GM18951 (cell line): ENCODE measurements around the gene CDCA4.

Experiments
- POLR2A ChIP-seq: IDR thresholded peaks from 4 replicates; pipeline ENCODE4 v1.6.1; 2011; ENCODE audit warnings: mild to moderate bottlenecking; ENCODE audit not compliant: insufficient read length, insufficient read depth; ENCODE audit errors: extremely low read depth
- in situ Hi-C: fragments of 300-500 bp; cut with MboI; formaldehyde crosslinking; loops from one replicate; pipeline ENCODE4 v1.12.0; 2022; ENCODE audit warnings: low sequenced_read_pairs, mixed read lengths, inconsistent platforms; ENCODE audit not compliant: unreplicated experiment

CDCA4 gene

DNA sequence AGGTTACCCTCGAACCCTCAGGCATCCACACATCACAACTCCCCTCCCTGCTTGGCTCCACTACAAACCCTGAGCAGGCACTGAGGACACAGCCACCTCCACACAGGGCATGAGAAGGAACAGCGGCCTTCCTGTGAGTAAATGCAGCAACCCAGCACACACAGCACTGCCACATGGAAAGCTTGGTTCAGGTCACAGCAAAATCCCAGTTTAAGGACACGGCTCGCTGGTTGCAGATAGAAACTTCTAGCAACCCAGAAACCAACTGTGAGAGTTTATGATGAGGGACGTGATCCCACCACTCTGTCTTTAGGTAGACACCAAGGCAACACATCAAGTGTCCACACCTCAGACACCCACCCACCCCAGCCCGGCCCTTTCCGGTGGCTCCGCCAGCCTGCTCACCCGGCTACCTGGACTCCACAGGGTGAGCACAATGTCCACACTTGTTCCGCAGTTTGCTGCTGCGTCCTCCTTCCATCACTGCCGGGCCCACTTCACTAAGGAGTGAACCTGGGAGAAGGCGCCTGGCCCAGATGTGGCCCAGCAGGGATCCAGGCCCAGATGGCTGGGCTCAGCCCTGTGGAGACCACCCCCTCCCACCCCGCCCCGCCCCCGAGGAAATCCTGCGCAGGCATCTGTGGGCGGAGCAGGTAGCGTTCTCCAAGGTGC lies 13.2 kb downstream of the CDCA4 start:
- in situ Hi-C loops = no loop called here
- TF ChIP-seq POLR2A = peak; percentile 16

DNA sequence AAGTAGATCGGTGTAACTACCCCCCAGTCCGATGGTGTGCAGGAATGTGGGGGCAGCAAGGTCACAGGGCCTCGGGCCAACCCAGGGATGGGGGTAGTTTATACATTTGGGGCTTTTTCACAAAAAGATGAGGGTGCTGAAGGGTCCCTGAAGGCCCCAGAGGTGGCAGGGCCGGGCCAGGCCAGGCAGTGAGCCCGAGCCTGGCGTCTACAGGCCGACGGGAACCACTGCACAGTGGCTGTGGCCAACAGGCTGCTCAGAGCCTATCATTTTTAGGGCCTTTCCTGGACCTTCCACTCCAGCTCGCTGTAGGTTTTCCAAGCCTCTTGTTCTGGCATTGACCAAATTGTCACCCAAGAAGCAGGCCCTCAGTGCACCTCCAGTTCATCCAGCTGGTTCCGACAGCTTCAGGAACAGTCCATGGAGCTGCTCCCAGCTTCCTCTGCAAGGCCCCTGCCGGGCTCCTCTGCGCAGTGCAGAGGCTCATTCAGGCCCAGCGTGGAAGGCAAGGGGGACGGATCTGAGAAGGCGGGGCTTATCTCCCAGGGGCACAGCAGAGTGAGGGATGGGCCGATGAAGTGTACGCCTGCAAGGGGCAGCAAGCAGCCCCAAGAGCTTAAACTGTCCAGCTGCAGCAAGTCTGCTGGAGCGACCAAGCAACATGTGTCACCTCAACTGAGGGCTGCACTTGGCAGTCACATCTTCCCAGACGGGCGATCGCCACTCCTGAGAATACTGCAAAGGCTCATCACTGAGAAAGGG lies 13.9 kb downstream of the CDCA4 start:
- in situ Hi-C loops = no loop called here
- no peak for TF ChIP-seq POLR2A

DNA sequence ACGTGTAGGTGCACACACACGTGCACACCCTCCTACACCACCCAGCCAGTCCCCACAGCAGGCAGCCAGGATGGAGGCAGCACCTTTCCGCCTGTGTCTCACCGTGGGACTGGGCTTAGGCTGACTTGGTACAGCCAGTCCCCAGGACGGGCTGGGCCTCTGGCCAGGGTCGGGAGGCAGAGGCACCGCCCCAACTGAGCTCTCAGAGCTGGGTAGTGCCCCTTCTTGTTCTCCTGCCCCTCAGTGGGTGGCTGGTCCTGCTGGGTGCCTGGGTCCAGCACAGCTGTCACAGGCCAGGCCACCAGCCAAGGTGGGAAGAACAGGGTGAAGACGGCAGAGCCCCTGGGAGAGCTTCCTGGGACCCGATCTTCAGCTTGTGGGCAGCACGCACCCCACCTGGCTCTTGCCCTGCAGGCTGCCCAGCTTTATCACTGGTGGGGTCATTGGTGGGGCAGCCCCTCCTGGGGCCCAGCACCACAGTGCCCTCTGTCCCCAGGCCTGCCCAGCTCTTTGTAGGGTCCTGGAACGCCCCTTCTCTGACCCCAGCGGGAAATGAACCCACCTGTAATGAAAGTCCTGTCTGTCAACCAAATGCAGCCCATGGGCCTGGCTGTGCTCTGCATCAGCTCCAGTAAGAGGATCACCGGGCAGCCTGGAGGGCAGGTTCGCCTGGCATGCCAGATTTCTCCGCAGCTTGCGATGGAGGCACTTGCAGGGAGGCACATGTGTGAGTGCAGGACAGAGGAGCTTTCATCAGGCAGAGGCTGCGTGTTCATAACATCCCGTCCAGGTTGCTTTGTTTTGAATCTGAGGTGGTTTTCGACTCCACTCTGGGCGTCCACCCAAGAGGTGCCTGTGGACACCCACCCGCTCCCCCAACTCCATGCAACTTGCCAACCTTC lies 14.7 kb downstream of the CDCA4 start:
- no peak for TF ChIP-seq POLR2A
- in situ Hi-C loops = no loop called here

DNA sequence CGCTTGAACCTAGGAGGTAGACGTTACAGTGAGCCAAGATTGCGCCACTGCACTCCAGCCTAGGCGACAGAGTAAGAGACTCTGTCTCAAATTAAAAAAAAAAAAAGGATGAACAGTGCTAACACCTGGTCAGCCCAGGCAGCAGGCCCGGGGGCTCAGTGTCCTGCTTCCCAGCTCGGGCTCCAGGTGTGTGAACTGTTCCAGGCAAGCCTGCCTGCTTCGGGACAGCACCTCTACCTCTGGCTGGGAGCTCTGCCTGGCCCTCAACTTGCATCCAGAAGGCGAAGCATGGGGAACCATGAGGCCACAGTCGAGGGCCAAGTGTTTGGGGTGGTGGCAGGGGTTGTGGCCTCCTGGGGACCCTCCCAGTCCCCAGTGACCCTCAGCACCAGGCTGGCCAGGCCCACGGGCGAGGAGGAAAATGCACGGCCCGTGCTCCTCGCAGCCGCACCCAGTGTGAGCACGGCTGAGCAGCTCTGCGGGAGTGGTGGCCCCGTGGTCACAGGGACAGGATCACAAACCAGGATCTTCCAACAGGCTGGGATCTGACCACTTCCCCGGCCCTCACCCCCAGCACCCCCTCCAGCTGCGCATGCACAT lies 15.5 kb downstream of the CDCA4 start:
- in situ Hi-C loops = no loop called here
- TF ChIP-seq POLR2A = no peak

DNA sequence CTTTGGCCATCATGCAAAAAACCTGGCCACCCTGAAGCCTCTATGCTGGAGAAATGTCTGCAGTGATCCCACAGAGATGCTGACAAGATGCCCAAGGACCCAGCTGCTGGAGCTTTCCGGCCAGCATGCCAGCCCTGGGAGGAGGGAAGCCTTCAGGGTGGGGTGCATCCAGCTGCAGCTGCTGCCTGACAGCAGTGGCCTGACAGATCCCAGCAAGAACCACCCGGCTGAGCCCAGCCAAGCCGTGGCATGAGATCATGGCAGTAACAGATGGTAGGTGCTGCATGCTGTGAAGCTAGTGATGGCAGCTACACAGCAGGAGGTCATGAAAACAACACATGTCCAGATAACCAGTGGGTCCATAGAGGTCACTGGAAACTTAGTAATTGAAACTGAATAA lies 21.5 kb downstream of the CDCA4 start:
- in situ Hi-C loops = no loop called here

DNA sequence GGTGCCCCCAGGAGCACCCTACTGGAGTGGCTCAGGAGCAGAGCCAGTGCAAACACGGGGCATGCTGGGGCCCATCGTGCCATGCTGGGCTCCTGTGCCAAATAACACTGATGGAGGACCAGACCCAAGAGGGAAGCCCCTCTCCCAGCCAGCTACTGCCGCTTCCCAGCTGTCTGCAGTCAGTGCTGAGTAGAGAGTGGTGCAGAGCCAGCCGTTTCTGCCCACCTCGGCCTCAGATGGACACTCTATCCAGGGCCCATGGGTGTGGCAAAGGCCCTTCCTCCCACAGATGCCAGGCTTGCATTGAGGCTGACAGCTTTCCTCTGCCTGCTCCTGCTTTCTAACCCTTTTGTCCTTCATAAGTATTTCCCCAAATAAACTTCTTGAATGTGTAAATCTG lies 22.1 kb downstream of the CDCA4 start:
- TF ChIP-seq POLR2A = no peak
- in situ Hi-C loops = no loop called here

More for the DNA sequence above, 21.5 kb downstream of the CDCA4 start:
- TF ChIP-seq POLR2A = no peak

DNA sequence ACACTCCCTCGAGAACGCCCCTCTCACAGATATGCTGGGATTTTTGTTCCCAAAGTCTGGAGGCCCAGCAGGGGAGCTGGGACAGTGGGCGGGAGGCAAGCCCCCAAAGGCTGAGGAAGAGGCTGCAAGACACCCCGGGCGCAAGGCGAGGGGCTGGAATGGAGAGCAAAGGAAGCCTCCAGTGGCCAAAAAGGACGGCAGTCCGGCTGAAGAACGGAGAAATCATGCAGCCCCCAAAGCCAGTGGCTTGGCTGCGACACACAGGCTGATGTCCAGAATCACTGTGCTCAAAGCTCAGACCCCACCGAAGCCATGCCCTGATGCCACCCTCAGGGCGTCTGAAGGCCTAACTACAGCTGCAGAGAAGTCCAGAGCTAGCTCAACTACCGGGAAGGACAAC lies 24.4 kb downstream of the CDCA4 start:
- in situ Hi-C loops = no loop called here
- TF ChIP-seq POLR2A = no peak

DNA sequence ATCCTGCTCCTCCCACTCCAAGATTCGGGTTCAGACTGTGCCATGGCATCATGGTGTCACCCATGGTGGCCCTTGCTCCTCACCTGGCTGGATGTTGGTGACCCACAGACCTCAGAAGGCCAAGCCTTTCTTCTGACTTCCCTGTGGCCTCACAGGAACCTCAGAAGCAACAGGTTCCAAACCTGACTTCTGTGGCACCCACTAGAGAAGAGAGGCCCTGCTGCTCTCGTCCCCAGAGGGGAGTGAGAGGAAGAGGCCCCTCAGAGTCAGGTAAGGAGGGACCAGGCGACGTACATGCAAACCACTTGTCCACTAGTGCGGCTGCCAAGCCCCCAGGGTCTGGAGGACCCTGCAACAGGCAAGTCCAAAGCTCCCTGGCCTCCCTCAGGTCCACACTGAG lies 24.9 kb downstream of the CDCA4 start:
- in situ Hi-C loops = no loop called here

DNA sequence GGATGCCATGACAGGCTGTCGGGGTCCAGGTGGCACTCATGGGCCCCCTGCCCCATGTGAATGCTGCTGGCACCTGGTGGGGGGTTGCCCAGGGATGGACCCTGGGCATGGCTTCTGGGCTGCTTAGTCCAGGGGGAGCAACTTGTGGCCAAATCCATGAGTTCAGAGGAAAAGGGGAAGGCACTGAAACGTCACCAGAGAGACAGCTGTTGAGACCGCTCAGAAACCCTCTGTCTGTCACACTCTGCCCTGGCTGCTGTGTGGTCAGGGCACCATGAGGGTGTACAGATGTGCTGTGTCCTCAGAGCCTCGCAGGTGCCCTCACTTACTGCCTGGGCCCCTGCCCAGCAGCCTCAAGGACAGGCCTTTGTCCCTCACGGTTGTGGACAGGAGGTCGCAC lies 25.9 kb downstream of the CDCA4 start:
- in situ Hi-C loops = no loop called here
- TF ChIP-seq POLR2A = no peak

More for the DNA sequence above, 24.9 kb downstream of the CDCA4 start:
- TF ChIP-seq POLR2A = no peak

DNA sequence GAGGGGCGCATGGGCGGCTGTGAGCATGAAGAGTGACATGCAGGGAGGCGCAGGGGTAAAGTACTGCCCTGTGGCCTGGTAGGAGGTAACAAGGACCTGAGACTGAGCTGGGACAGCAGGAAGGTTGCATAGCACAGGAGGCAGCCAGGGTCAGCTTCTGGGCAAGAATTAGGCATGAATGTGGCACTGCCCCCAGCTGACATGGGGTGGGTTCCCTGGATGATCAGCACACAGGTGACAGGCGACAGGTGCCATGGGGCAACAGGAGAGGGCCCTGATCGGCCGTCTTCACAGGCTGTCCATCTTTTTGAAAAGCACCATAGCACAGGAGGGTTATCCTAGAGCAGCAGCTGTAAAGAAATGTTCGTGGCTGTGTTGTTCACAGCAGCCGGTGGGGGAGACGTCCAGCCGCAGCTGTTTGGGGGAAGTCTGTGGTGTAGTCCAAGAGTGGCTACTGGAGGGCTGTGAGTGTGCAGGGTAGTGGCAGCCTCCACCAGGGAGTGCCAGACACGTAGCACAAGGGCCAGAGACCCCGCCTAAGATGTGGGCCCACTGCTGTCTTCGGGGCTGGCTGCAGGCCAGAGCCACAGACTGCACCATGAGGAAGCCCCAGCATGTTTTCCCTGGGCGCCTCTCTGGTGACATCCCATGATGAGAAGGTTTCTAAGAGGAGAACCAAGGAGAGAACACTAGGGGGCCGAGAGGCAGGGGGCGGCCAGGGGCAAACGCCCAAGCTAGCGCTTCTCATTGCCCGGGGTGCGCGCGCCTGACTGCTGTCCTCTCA lies 26.9 kb downstream of the CDCA4 start:
- in situ Hi-C loops = no loop called here
- TF ChIP-seq POLR2A = no peak

DNA sequence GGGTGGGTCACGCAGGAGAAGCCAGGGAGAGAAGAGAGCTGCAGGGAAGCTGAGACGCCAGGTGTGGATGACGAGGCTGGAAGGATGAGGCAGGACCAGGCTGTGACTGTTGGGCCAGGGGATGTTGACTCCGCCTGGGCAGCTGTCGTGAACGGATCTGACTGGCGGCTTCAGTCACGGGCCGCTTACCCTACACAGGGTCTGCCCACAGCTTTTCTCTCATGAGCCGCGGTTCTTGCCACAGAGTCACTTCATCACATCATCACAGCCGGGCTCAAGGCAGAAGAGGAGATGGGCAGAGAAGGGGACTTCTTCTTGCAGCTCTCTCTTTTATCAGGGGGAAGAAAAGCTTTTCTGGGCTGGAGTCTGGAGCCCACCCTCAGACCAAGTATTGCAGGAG lies 27.6 kb downstream of the CDCA4 start:
- in situ Hi-C loops = no loop called here
- no peak for TF ChIP-seq POLR2A

DNA sequence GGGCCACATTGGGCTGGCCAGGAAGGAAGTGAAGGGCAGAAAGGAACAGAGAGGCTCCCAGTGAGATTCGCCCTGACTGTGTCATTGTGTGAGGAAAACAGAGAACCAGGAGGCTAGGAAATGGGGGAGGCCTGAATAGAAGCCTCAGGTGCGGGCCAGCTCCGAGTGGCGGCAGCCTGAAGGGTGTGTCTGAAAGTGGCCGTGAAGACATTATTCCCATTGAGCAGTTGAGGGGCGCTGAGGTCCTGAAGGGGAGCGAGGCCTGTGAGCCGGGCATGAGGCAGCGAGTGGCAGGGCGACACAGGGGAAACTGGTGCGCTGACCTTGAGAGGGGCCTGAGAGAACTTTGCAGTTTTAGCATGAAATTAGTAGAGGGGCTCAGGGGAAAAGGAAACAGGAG lies 28.4 kb downstream of the CDCA4 start:
- in situ Hi-C loops = no loop called here
- peak; percentile 9 for TF ChIP-seq POLR2A
